ENCODE results near the gene HMOX1.

HMOX1 gene

DNA sequence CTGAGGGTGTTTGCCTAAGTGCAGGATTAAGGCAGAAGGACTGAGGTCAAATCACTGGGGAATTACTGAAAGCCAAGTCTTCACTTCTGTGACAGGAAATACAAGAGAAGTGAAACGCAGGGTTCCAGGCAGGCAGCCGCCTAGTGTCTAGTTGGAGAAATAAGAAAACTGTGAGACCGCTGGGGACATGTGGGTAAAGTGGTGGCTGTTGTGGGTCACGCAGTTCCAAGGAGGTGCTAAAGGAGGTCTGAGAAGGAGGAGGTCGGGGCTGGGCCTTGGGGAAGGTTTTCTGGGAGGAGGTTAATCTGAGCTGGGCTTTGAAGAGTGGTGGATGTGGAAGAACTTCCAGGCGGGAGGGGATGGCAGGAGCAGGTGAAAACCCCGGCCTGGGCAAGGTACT lies 30.2 kb downstream of the HMOX1 start:
- H3K27ac ChIP-seq: no peak overlapping the region
- no peak for TF ChIP-seq CTCF (conservative IDR thresholded peaks at IDR 0.05)
- no peak for TF ChIP-seq ZFX (IDR thresholded peaks at IDR 0.05)

DNA sequence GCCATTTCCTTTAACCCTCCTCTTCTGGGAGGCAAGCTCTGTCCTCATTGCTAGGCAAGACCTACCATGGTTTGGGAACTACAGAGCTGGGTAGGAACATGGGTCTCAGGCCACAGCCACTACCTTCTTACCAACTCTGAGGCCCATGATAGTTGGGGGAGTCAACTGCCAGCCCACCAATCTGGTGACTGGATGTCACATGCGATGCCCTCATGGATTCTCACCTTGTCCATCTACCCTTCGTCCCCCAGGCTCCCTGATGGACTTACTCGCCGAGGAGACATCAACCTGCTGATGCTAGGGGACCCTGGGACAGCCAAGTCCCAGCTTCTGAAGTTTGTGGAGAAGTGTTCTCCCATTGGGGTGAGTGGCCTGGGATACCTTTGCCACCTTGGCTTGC lies 32.7 kb downstream of the HMOX1 start:
- no peak overlapping the region for H3K27ac ChIP-seq
- no peak for TF ChIP-seq CTCF (conservative IDR thresholded peaks at IDR 0.05)
- TF ChIP-seq ZFX (IDR thresholded peaks at IDR 0.05): no peak

DNA sequence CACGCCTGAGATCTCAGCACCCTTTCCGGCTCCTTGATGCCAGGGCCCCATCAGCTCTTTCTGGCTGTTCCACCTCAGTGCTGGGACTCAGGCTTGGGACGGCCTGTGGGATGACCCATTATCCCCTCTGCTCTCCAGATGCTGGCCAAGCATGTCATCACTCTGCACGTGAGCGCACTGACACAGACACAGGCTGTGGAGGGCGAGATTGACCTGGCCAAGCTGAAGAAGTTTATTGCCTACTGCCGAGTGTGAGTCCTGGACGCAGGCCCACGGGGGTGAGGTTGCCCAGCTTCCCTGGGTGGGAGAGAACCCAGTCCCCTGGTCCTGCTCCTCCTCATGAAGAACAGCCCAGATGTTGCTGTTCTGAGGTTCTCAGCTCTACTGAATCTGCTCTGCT lies 36.7 kb downstream of the HMOX1 start:
- TF ChIP-seq CTCF (conservative IDR thresholded peaks at IDR 0.05) (no peak), ZFX (IDR thresholded peaks at IDR 0.05) (no peak)

DNA sequence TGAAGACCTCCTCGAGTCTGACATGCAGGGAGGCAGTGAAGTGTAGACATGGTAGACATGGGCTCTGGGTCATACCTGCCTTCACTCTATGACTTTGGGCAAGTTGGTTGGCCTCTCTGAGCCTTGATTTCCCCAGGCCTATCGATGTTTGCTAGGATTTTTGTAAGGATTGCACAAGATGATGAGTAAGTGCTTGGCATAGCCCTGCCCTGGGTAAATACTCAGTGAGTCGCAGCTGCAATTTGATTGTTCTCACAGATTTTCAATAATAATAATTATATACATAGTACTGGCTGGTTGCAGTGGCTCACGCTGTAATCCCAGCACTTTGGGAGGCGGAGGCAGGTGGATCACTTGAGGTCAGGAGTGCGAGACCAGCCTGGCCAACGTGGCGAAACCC lies 37.2 kb downstream of the HMOX1 start:
- no peak overlapping the region for H3K27ac ChIP-seq
- no peak for TF ChIP-seq CTCF (conservative IDR thresholded peaks at IDR 0.05)
- TF ChIP-seq ZFX (IDR thresholded peaks at IDR 0.05): no peak

More for the DNA sequence above, 36.7 kb downstream of the HMOX1 start:
- no peak overlapping the region for H3K27ac ChIP-seq

DNA sequence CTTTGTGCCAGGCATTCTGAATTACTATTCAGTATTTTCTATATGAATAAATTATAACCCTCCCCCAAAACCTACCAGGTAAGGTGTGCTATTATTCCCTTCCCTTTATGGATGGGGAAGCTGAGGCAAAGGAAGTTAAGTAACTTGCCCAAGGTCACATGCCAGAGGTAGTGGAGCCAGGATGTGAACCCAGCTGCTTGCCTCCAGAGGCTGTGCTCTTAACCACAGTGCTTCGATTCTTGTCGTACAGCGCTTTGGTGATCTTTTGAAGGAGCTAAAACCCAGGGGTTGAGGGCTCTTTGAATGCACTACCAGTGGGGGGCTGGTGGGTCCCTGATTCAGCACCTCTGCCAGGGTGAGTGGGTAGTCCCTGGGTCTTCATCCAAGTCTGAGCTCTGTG lies 37.8 kb downstream of the HMOX1 start:
- no peak overlapping the region for H3K27ac ChIP-seq
- TF ChIP-seq CTCF (conservative IDR thresholded peaks at IDR 0.05): no peak
- no peak for TF ChIP-seq ZFX (IDR thresholded peaks at IDR 0.05)

GRCh38 chr22:35419756-35420155 lies 38.9 kb downstream of the HMOX1 start:
- TF ChIP-seq CTCF (conservative IDR thresholded peaks at IDR 0.05) (no peak), ZFX (IDR thresholded peaks at IDR 0.05) (no peak)
- H3K27ac ChIP-seq: no peak overlapping the region

DNA sequence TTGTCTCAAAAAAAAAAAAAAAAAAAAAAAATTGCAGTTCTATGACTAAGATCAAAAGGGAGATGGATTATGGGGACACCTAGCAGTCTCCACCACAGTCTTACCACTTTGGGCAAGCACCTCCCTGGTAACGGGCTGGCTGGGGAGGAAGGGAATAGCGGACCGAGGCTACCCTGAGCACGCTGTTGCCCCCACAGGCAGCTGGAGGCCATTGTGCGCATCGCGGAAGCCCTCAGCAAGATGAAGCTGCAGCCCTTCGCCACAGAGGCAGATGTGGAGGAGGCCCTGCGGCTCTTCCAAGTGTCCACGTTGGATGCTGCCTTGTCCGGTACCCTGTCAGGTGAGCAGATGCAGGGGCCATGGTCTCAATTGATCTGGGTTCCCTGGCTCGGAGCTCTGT lies 40.2 kb downstream of the HMOX1 start:
- TF ChIP-seq ZFX (IDR thresholded peaks at IDR 0.05): no peak
- no peak overlapping the region for H3K27ac ChIP-seq

- TF ChIP-seq CTCF (conservative IDR thresholded peaks at IDR 0.05) (no peak), ZFX (IDR thresholded peaks at IDR 0.05) (no peak)
- H3K27ac ChIP-seq: no peak overlapping the region
Measured at GRCh38 chr22:35422145-35422544, 41.2 kb downstream of the HMOX1 start.

All from C4-2B (cell line).